ENCODE data around the gene PIEZO2. TPM values are rescaled to one million over a fixed set of nuclear protein-coding genes. Genes with fewer than 3 reads are reported as not detected.

PIEZO2 gene
- total RNA-seq, 4 donors from 2014 or later = 0.68 to 2.2 (median 1.1) TPM

- no peak overlapping the region for H3K27ac ChIP-seq
- H3K9me3 ChIP-seq = no peaks in the 10 kb centered on the region
- no peaks in the 10 kb centered on the region for H3K36me3 ChIP-seq
- no peaks in the 10 kb centered on the region for H3K4me1 ChIP-seq
- WGBS = 96% methylated on average over 6 of the region's 6 CpGs
- TF ChIP-seq CTCF (IDR thresholded peaks at IDR 0.05) (no peak), EP300 (IDR thresholded peaks at IDR 0.05) (no peak), POLR2AphosphoS5 (IDR thresholded peaks at IDR 0.05) (no peak), POLR2A (IDR thresholded peaks at IDR 0.05) (no peak)
- no peak for DNase-seq (ENCODE audit: low spot score in 2 of 2)
- H3K4me3 ChIP-seq = no peak overlapping the region
- H3K27me3 ChIP-seq = no peaks in the 10 kb centered on the region
These were observed 442.1 kb downstream of the PIEZO2 start for GRCh38 chr18:10707294-10707693.

GRCh38 chr18:10705786-10706185 is 443.6 kb downstream of the PIEZO2 start:
- H3K36me3 ChIP-seq = no peaks in the 10 kb centered on the region
- 51% methylated on average over 3 of the region's 3 CpGs for WGBS
- H3K4me1 ChIP-seq = no peaks in the 10 kb centered on the region
- H3K4me3 ChIP-seq = no peak overlapping the region
- H3K9me3 ChIP-seq = no peaks in the 10 kb centered on the region
- H3K27ac ChIP-seq = no peak overlapping the region
- no peaks in the 10 kb centered on the region for H3K27me3 ChIP-seq
- DNase-seq (ENCODE audit: low spot score in 2 of 2) = no peak
- TF ChIP-seq EP300 (IDR thresholded peaks at IDR 0.05) (no peak), POLR2AphosphoS5 (IDR thresholded peaks at IDR 0.05) (no peak), CTCF (IDR thresholded peaks at IDR 0.05) (no peak), POLR2A (IDR thresholded peaks at IDR 0.05) (no peak)

- H3K27me3 ChIP-seq = no peaks in the 10 kb centered on the region
- DNase-seq (ENCODE audit: low spot score in 2 of 2) = no peak
- H3K36me3 ChIP-seq = no peaks in the 10 kb centered on the region
- no peak overlapping the region for H3K27ac ChIP-seq
- WGBS = 90% methylated on average over 17 of the region's 17 CpGs
- no peak for TF ChIP-seq POLR2AphosphoS5 (IDR thresholded peaks at IDR 0.05)
- H3K4me3 ChIP-seq = no peak overlapping the region
- H3K9me3 ChIP-seq = no peaks in the 10 kb centered on the region
- no peaks in the 10 kb centered on the region for H3K4me1 ChIP-seq
These were observed 444.1 kb downstream of the PIEZO2 start for GRCh38 chr18:10705291-10705690.

GRCh38 chr18:10702206-10702605 is 447.2 kb downstream of the PIEZO2 start:
- Histone ChIP-seq H3K27ac (no peak overlapping the region), H3K4me1 (no peaks in the 10 kb centered on the region), H3K36me3 (no peaks in the 10 kb centered on the region), H3K9me3 (no peaks in the 10 kb centered on the region), H3K27me3 (no peaks in the 10 kb centered on the region), H3K4me3 (no peak overlapping the region)
- 93% methylated on average over 8 of the region's 8 CpGs for WGBS
- TF ChIP-seq POLR2A (IDR thresholded peaks at IDR 0.05) (no peak), EP300 (IDR thresholded peaks at IDR 0.05) (no peak), POLR2AphosphoS5 (IDR thresholded peaks at IDR 0.05) (no peak), CTCF (IDR thresholded peaks at IDR 0.05) (no peak)
- DNase-seq (ENCODE audit: low spot score in 2 of 2) = no peak

DNA sequence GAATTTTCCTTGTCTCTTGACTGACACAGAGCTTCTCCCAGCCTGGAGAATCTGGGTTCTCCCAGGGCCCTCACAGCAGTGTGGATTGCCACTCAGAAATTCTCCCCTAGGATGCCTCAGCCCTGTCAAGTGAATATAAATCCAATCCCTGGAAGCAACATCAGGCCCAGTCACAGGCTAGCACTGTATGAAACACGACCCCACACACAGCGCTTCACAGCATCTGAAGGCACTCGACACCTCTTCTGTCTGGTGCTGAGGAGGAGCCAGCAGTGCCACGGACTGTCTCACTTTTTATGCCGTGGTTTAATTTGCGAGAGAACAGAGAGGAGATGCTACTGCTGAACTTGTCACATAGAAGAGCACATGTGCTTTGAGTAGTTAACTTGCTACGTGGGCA is 459.0 kb downstream of the PIEZO2 start:
- Histone ChIP-seq H3K4me1 (no peaks in the 10 kb centered on the region), H3K27me3 (no peaks in the 10 kb centered on the region), H3K4me3 (no peak overlapping the region), H3K36me3 (no peaks in the 10 kb centered on the region), H3K9me3 (no peaks in the 10 kb centered on the region), H3K27ac (no peak overlapping the region)
- 77% methylated on average over 7 of the region's 7 CpGs for WGBS
- no peak for DNase-seq (ENCODE audit: low spot score in 2 of 2)
- TF ChIP-seq POLR2AphosphoS5 (IDR thresholded peaks at IDR 0.05) = no peak
- TF ChIP-seq CTCF (IDR thresholded peaks at IDR 0.05) = no peak
- no peak for TF ChIP-seq POLR2A (IDR thresholded peaks at IDR 0.05)
- no peak for TF ChIP-seq EP300 (IDR thresholded peaks at IDR 0.05)

DNA sequence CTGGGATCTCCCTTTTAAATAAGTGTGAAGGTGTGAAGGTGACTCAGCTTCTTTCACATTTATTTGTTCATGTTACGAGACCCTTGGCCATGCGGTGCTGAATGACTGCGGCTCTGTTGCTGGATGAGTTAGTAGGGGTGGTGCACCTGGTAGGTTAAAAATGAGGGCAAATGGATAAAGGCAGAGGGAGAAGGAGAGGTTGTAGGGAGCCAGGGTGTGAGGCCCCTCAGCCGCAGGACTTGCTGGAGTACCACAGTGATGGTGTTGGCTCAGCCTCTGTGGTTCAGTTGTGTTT is 459.4 kb downstream of the PIEZO2 start:
- Histone ChIP-seq H3K36me3 (no peaks in the 10 kb centered on the region), H3K4me1 (no peaks in the 10 kb centered on the region), H3K27ac (no peak overlapping the region), H3K27me3 (no peaks in the 10 kb centered on the region), H3K9me3 (no peaks in the 10 kb centered on the region), H3K4me3 (no peak overlapping the region)
- no peak for DNase-seq (ENCODE audit: low spot score in 2 of 2)
- no peak for TF ChIP-seq POLR2AphosphoS5 (IDR thresholded peaks at IDR 0.05)
- no peak for TF ChIP-seq EP300 (IDR thresholded peaks at IDR 0.05)
- TF ChIP-seq POLR2A (IDR thresholded peaks at IDR 0.05) = no peak
- TF ChIP-seq CTCF (IDR thresholded peaks at IDR 0.05) = no peak
- WGBS = 95% methylated on average over 4 of the region's 4 CpGs
